ENCODE results near the gene LSM3.

- TF ChIP-seq, protein P1, sequence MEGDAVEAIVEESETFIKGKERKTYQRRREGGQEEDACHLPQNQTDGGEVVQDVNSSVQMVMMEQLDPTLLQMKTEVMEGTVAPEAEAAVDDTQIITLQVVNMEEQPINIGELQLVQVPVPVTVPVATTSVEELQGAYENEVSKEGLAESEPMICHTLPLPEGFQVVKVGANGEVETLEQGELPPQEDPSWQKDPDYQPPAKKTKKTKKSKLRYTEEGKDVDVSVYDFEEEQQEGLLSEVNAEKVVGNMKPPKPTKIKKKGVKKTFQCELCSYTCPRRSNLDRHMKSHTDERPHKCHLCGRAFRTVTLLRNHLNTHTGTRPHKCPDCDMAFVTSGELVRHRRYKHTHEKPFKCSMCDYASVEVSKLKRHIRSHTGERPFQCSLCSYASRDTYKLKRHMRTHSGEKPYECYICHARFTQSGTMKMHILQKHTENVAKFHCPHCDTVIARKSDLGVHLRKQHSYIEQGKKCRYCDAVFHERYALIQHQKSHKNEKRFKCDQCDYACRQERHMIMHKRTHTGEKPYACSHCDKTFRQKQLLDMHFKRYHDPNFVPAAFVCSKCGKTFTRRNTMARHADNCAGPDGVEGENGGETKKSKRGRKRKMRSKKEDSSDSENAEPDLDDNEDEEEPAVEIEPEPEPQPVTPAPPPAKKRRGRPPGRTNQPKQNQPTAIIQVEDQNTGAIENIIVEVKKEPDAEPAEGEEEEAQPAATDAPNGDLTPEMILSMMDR (IDR thresholded peaks at IDR 0.05; ENCODE audit: low read length): no peak
- TF ChIP-seq EZH2 (optimal IDR thresholded peaks at IDR 0.05; ENCODE audit: low read depth, low read length): no peak
Observed at GRCh38 chr3:14223595-14223994, 45.0 kb downstream of the LSM3 start.
